22Rv1 (cell line): Measurements from ENCODE around the gene ARHGAP30.
"Not testable (repeated sequence)": the region's sequence is repeated elsewhere in the genome, so short reads cannot be mapped to it uniquely, and the experiment has no call there.

ENCODE experiments used
- H3K27ac ChIP-seq: fragments of 450-650 bp; 2 replicates; pipeline ENCODE4 v1.5.1; 2017
- CTCF ChIP-seq: fragments of 450-650 bp; IDR thresholded peaks from 2 replicates; pipeline ENCODE4 v1.5.1; 2017; ENCODE audit warnings: mild to moderate bottlenecking
- ZFX ChIP-seq: fragments of 450-650 bp; IDR thresholded peaks from 2 replicates; pipeline ENCODE4 v1.6.1; 2017; ENCODE audit warnings: antibody characterized with exemption, borderline replicate concordance

The ARHGAP30 gene

GRCh38 chr1:161069241-161069640, 450 bp downstream of the ARHGAP30 start:
- H3K27ac ChIP-seq = no peak overlapping the region
- no peak for TF ChIP-seq ZFX
- no peak for TF ChIP-seq CTCF

GRCh38 chr1:161068306-161069234, 1.1 kb downstream of the ARHGAP30 start:
- no peak for TF ChIP-seq ZFX
- no peak for TF ChIP-seq CTCF
- H3K27ac ChIP-seq = no peak overlapping the region

GRCh38 chr1:161066694-161067093, 3.0 kb downstream of the ARHGAP30 start:
- TF ChIP-seq ZFX (no peak), CTCF (no peak)
- no peak overlapping the region for H3K27ac ChIP-seq

- H3K27ac ChIP-seq = not testable (repeated sequence)
These were observed 4.0 kb downstream of the ARHGAP30 start for GRCh38 chr1:161065681-161066080.

GRCh38 chr1:161063936-161064335, 5.8 kb downstream of the ARHGAP30 start:
- not testable (repeated sequence) for H3K27ac ChIP-seq

GRCh38 chr1:161061419-161061818, 8.3 kb downstream of the ARHGAP30 start:
- TF ChIP-seq CTCF (no peak), ZFX (no peak)
- no peak overlapping the region for H3K27ac ChIP-seq

GRCh38 chr1:161059293-161059692, 10.4 kb downstream of the ARHGAP30 start:
- TF ChIP-seq CTCF = no peak
- TF ChIP-seq ZFX = no peak
- H3K27ac ChIP-seq = no peak overlapping the region

- TF ChIP-seq CTCF (0 out of 2 replicates have a peak, but pooled peaks have one; percentile 14), ZFX (no peak)
These were observed 14.9 kb downstream of the ARHGAP30 start for GRCh38 chr1:161054805-161055204.

More at GRCh38 chr1:161054805-161055204, 14.9 kb downstream of the ARHGAP30 start:
- H3K27ac ChIP-seq = no peak overlapping the region
